ENCODE results near the gene SLC25A44. TPM values are rescaled to one million over a fixed set of nuclear protein-coding genes. Genes with fewer than 3 reads are reported as not detected.

SLC25A44 gene
- total and polyA plus RNA-seq, 2 of the 8 experiments (the other 6 are each of a cell fraction or from before 2014, with no cell fraction given): 23.4 to 32.1 TPM

DNA sequence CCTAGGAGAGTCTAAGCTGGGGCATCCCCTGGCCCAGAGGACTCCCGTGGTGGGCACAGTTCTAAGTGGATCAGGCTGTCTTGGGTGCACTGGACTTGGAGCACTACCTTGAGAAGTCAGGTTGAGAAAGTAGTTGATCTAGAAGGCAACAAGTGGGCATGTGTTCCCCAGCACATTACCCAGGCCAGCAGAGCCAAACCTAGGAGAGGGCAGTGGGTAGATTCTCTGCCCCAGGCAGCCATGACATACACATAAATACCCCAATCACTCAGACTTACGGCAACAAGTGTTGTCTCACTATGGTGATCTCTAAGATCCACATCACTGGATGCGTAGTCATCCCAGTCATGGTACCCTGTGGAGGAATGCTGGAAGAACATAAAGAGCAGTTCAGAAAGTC is 17.3 kb downstream of the SLC25A44 start:
- no peak overlapping the region for H3K18ac ChIP-seq (ENCODE audit: extremely low read depth, low read length)
- no peaks in the 10 kb centered on the region for H4K20me1 ChIP-seq (replicated peaks in 1 of 2; ENCODE audit: control insufficient read depth in 1 of 2, insufficient read depth in 2 of 2, low read length in 2 of 2)
- H4K5ac ChIP-seq (ENCODE audit: insufficient read length, low read depth, low read length): no peak overlapping the region
- DNase-seq (ENCODE audit: low read depth in 1 of 2, low spot score in 2 of 2) (no peak), FAIRE-seq (no peak)
- H3K4me3 ChIP-seq (ENCODE audit: extremely low read depth in 1 of 4, insufficient read depth in 2 of 4, low read depth in 3 of 4, low read length in 4 of 4): no peak overlapping the region
- no peak overlapping the region for H3K56ac ChIP-seq (replicated peaks; ENCODE audit: insufficient read length, low read depth, low read length)
- H3K27me3 ChIP-seq (replicated peaks in 1 of 4; ENCODE audit: control insufficient read depth in 3 of 4, extremely low read depth in 1 of 4, insufficient read depth in 3 of 4, low read length in 3 of 4): no peaks in the 10 kb centered on the region
- ChIA-PET CTCF (ENCODE audit: partially characterized antibody) (interaction anchor here (0.6 to 4.5 kb wide), 9 partner anchors 9 to 83 kb away, joined by 3 to 18 read pairs (median 6); no protein-coding TSS in a partner anchor), POLR2A (ENCODE audit: partially characterized antibody) (interaction anchor here (0.8 to 6.5 kb wide), 13 partner anchors 9 to 101 kb away, joined by 3 to 77 read pairs (median 5); partner anchors contain the start of genes LMNA, PAQR6 and SLC25A44)
- no peak overlapping the region for H2BK120ac ChIP-seq (replicated peaks; ENCODE audit: low read depth, low read length)
- H4K8ac ChIP-seq (ENCODE audit: extremely low read depth, insufficient read depth, low read length): no peak overlapping the region
- no peak overlapping the region for H3K4me2 ChIP-seq (ENCODE audit: insufficient read depth in 1 of 2, low read depth in 2 of 2, low read length in 2 of 2)
- no peak overlapping the region for H3K14ac ChIP-seq (ENCODE audit: insufficient read length)
- no peak overlapping the region for H3K23ac ChIP-seq (ENCODE audit: insufficient read length)
- peaks cover 7 to 17% of the 10 kb centered on the region in 2 experiments for H3K79me2 ChIP-seq (ENCODE audit: control insufficient read depth in 1 of 2, insufficient read depth in 2 of 2, low read length in 2 of 2)
- no peak overlapping the region for H3K27ac ChIP-seq (ENCODE audit: low read depth, low read length)
- H4K91ac ChIP-seq (replicated peaks; ENCODE audit: insufficient read length, low read length): no peak overlapping the region
- no peaks in the 10 kb centered on the region for H3K9me3 ChIP-seq (ENCODE audit: insufficient read depth in 2 of 2, low read depth in 1 of 2, low read length in 1 of 2)
- peaks cover 0 to 5% (median 4%) of the 10 kb centered on the region in 4 experiments; a peak in 5 of 7 replicates for H3K4me1 ChIP-seq (replicated peaks in 1 of 4; ENCODE audit: control insufficient read depth in 3 of 4, insufficient read depth in 4 of 4, low read length in 3 of 4)
- H2BK15ac ChIP-seq (ENCODE audit: low read length): no peak overlapping the region
- no peak overlapping the region for H2AK5ac ChIP-seq (ENCODE audit: low read depth, low read length)
- H2AFZ ChIP-seq (ENCODE audit: low read length): no peak overlapping the region
- H3K23me2 ChIP-seq (ENCODE audit: low read depth, low read length): 0 out of 2 replicates have a peak, but pooled peaks cover 6% of the 10 kb centered on the region
- peaks cover under 1 to 32% (median 4%) of the 10 kb centered on the region in 4 experiments; a peak in 6 of 8 replicates for H3K36me3 ChIP-seq (ENCODE audit: control insufficient read depth in 2 of 4, insufficient read depth in 4 of 4, low read length in 3 of 4)
- no peak overlapping the region for H2BK20ac ChIP-seq (ENCODE audit: low read length)
- 94% methylated on average over 3 of the region's 3 CpGs; no CpG with 5 or more reads in 1 of the 2 experiments for WGBS, 2 experiments (ENCODE audit: extremely low coverage in 1 of 2, insufficient coverage in 1 of 2, insufficient read length in 1 of 2, insufficient replicate concordance in 2 of 2, low coverage in 1 of 2, low lambda C conversion rate in 2 of 2, missing lambda C conversion rate in 1 of 2)
- no peak overlapping the region for H2BK5ac ChIP-seq (ENCODE audit: low read depth, low read length)
- no peak overlapping the region for H2BK12ac ChIP-seq (ENCODE audit: low read depth, low read length)
- no peak overlapping the region for H3K4ac ChIP-seq (replicated peaks; ENCODE audit: insufficient read length, low read depth, low read length)
- H3K9ac ChIP-seq (replicated peaks in 1 of 4; ENCODE audit: extremely low read depth in 1 of 4, low read depth in 3 of 4, low read length in 3 of 4): no peak overlapping the region
- peaks cover 2% of the 10 kb centered on the region for H3K79me1 ChIP-seq (ENCODE audit: low read depth, low read length)
- TF ChIP-seq ZNF274 (IDR thresholded peaks at IDR 0.05; ENCODE audit: borderline replicate concordance, extremely low read depth, low read length) (no peak), HDAC6 (IDR thresholded peaks at IDR 0.05; ENCODE audit: low read depth, low read length) (no peak), YY1 (IDR thresholded peaks at IDR 0.05; ENCODE audit: low read depth, low read length) (no peak), POLR2AphosphoS5 (IDR thresholded peaks at IDR 0.05; ENCODE audit: low read depth, low read length) (no peak), KDM1A (IDR thresholded peaks at IDR 0.05; ENCODE audit: borderline replicate concordance, low read length) (no peak), CTCF (IDR thresholded peaks at IDR 0.05; ENCODE audit: control extremely low read depth in 1 of 3, insufficient read depth in 1 of 3, low read depth in 1 of 3, low read length in 3 of 3) (no peak), JUN (IDR thresholded peaks at IDR 0.05; ENCODE audit: low read depth, low read length) (no peak), CREB1 (IDR thresholded peaks at IDR 0.05) (no peak), SP4 (IDR thresholded peaks at IDR 0.05; ENCODE audit: low read length) (no peak), NANOG (IDR thresholded peaks at IDR 0.05; ENCODE audit: insufficient read depth, low read depth, low read length, poor library complexity, severe bottlenecking) (no peak), POLR2A (IDR thresholded peaks at IDR 0.05; ENCODE audit: control extremely low read depth in 1 of 2, low read depth in 2 of 2, low read length in 2 of 2) (no peak), SP1 (IDR thresholded peaks at IDR 0.05; ENCODE audit: low read depth, low read length) (no peak), EGR1 (IDR thresholded peaks at IDR 0.05; ENCODE audit: borderline replicate concordance, low read depth, low read length) (no peak)
